Skin of body (tissue), 2 donors: ENCODE measurements around the gene AMIGO2. TPM values are rescaled to one million over a fixed set of nuclear protein-coding genes. Genes with fewer than 3 reads are reported as not detected.

Experiments
- DNase-seq: peaks from one replicate; lab custom pipeline; 2025; lab: John Stamatoyannopoulos, UW
- total RNA-seq: library from RNA; depleted of rRNA; stranded (reverse); fragments of >200 nt; gene quantifications from one replicate; pipeline ENCODE4 v1.2.3, GENCODE V29; 2014

Gene AMIGO2
- total RNA-seq, 1 donor from 2014 or later = 7.8 TPM

GRCh38 chr12:47098099-47098498 lies 18.3 kb upstream of the AMIGO2 start:
- DNase-seq = no peak

GRCh38 chr12:47097276-47097896 lies 17.6 kb upstream of the AMIGO2 start:
- DNase-seq = no peak

- DNase-seq = no peak
These were observed 15.9 kb upstream of the AMIGO2 start for GRCh38 chr12:47095446-47096236.

GRCh38 chr12:47094804-47095203 lies 15.0 kb upstream of the AMIGO2 start:
- no peak for DNase-seq

DNA sequence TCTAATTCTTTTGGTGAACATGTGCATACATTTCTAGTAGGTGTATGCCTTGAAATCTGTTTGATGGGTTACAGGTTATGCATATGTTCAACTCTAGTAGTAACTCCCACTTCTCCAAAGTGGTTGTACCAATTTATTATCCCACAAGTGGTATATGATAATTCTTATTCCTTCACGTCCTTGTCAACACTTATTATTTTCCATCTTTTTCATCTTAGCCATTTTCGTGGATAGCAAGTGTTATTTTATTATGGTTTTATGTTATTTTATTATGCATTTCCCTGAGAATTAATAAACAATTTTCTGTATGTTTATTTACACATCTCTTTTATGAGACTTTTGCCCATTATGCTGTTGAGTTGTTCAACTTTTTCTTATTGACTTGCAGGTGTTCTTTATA lies 11.2 kb upstream of the AMIGO2 start:
- no peak for DNase-seq

DNA sequence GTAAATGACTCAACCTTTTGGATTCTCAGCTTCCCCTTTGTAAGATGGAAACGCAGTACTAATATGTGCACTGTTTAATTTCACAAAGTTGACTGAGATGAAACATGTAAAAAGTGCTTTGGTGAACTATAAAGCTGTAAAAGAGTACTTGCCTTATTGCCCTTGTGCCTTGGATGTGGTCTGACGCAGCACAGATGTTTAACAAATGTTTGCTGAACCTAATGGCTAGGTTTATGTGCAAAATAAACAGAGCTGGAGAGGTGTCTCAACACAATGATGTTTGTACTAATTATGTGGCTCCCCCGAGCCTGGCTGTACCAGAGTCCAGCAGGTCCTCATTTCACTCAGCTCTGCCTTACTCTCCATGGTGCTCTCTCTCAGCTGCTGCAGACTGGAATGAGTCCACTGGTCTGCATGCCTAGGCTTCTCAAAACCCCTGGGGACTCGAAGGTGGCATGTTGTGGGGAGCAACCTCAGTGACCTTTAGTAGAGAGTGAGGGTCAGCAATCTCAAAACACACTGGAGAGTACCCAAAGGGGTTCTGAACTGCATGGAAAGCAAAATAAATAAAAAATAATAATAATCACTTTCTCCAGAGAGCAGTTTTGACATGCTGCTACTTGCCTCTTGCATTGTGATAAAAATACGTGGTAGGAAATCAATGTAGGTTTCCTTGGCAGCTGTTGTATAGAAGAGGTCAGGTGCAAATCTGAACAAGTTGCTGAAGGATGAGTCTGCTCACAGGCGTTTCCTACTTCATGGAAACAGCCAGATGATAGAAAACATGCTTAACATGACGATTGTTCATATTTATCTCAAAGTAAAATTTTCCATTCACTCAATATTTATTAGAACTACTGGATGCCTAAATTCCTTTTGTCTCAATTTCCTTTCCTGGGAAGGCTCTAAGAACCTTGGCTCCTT lies 8.5 kb upstream of the AMIGO2 start:
- DNase-seq = no peak

GRCh38 chr12:47087088-47087688 lies 7.4 kb upstream of the AMIGO2 start:
- no peak for DNase-seq

DNA sequence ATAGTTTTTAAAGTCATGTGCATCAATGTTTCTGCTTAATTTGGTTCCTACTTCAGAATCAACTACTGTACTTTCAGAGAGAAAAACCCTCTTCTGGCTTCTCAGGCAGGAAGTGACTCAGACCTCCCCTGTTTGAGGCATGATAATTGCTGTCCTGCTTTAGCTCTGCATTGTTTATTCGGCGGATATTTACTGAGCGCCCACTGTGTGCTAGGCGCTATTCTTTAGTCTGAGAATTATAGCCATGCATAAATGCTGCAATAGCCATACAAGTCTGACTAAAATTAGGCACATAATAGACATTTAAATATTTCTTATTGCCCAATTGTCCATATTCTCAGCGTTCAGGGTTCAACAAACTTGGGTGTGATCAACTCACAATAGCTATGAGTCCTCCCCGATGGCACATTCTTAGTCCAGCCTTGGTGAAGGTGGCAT lies 6.1 kb upstream of the AMIGO2 start:
- DNase-seq = no peak

GRCh38 chr12:47084172-47084571 lies 4.4 kb upstream of the AMIGO2 start:
- DNase-seq = no peak

GRCh38 chr12:47082796-47083621 lies 3.2 kb upstream of the AMIGO2 start:
- peak; percentile 39 for DNase-seq

DNA sequence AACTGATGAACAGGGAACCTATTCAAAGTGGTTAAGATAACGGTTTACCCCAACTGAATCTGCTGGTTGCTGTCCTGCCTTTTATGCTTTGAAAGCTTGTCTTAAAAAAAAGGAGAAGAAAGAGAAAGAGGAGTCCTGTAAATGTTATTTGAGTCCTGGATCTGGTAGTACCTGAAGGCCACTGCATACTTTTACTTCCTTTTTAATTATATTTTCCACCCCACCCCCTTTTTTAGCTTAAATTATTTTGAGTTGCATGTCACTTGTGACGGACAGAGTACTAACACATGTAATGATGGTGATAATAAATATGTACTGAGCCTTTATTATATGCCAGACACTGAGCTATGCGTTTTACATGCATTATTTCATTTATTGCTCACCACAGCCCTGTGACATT lies 2.5 kb upstream of the AMIGO2 start:
- no peak for DNase-seq

DNA sequence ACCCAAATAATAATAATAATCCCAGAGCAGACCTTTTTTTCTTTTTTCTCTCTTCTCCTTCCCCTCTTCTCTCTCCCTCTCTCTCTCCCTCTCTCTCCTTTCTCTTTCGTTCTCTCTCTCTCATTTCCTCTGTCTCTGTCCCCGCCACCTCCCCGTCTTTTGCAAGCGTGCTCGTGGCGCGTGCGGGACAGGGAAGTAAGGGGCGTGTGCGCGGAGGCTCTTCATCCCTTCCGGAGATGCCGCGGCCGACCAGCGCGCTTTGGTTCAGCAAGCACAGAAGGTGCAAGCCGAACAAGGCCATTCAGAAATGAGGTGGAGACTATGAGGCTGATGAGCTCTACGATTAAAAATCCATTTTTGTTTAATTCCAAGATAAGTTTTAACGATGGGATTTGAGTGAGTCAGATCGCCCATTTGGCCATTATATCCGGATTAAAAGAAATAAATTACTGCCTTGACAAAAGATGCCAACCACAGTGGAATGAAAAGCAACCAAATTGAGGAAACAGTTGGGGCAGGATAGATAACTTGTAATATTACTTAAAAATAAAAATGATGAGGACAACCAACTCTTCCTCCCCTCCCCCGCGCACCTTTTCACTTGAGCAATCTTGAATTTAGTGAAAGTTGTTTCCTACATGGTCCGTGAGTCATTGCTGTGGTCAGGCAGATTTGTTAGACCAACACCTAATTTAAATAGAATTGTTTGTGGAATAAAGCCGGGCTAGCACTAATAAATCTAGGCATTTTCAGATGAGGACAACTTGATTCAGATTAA lies 1.2 kb upstream of the AMIGO2 start:
- no peak for DNase-seq

- peak; percentile 23 for DNase-seq
These were observed 394 bp upstream of the AMIGO2 start for GRCh38 chr12:47079981-47080724.

DNA sequence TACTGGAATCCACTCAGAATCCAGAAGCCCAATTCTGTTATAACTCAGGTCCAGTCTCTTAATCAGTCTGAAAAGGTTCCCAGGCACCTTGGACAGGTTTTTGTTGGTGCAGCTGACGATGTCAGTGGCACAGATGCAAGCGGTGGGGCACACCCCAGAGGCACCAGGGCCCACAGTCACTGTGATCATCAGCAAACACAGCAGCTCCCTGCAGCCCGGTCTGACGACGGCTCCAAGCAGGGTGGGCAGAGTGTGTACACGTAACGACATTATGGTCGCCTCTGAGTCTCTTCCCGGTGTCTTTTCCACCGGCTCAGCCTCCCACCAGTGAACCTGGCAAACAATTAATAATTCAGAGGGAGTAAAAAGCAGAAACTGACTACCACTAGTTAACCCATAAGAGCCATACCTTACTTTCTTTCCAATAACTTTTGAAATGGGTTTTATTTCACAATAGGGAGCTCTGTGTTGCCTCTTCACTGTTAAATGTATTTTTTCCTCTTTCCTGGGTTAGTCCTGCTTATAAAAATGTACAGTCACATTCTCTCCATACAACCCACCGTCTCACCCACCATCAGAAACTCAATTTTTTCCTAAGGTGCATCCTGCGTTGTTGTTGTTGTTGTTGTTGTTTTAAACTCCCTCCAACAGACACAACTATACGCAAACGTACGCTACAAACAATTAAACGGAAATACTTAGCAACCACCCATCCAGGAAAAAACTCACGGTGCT lies 859 bp downstream of the AMIGO2 start:
- DNase-seq = no peak

DNA sequence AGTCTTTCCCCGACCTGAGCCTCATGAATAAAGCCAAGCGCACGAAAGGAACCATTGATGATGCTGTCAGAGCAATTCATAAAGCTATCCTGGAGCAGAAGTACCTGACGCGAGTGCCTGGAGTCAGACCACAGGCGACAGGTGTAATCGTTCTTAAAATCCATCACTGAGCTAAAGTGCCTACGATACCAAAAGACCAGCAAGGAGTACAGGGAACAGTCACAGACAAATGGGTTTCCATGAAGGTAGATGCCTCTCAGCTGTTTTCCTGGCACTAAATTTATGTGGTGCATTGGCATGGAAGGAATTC lies 1.7 kb downstream of the AMIGO2 start:
- DNase-seq = no peak

DNA sequence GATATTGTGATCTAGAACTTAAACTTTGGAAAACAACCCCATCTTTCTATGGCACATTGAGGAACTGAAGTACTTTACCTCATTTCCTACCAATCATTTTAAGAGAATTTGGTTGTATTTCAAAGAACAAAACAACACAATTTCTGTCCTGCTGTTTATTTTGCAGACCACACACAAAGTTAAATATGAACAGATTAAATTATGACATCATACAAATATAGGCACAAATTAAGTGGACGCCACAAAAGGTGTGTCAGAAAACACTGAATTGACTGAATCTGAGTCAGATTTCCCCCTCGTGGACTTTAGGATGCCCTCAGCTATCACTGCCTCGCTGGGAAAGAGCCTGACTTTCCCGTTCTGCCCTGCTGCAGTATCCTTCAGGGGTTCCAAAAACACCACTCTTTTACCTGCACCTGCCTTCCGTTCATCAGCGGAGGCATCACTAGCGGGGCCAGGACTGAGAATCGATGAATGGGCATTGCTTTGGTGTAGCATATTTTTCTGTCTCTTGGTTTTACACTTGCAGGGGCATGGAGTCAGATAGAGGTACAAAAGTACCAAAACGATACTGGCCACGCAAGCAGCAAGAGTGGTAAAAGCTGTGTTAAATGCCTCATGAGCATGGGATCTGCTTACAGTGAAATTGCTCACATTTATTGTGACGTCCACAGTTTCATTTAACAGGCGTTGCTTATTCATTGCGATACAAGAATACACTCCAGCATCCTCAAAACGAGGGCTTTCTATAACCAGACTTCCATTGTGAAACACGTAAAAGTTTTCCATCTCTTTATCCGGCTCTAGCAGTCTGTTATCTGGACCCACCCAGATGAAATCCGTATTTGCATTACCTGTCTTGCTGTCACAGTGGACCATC lies 2.3 kb downstream of the AMIGO2 start:
- no peak for DNase-seq

GRCh38 chr12:47075192-47076084 lies 4.3 kb downstream of the AMIGO2 start:
- DNase-seq = no peak
